ENCODE data around the gene CTBP2. TPM values are rescaled to one million over a fixed set of nuclear protein-coding genes. Genes with fewer than 3 reads are reported as not detected.

Gene CTBP2
- total and polyA plus RNA-seq, 10 of the 15 experiments (the other 5 are each of a cell fraction or from before 2014, with no cell fraction given) = 0.02 to 0.72 (median 0.06) TPM; not detected in 2

GRCh38 chr10:124989526-124989925 lies 170.8 kb downstream of the CTBP2 start (continued):
- no peak for TF ChIP-seq ETV6 (conservative IDR thresholded peaks at IDR 0.05 in 1 of 2, IDR thresholded peaks at IDR 0.05 in 1 of 2; ENCODE audit: borderline replicate concordance in 1 of 2, low read depth in 1 of 2)
- TF ChIP-seq ZZZ3 (IDR thresholded peaks at IDR 0.05; ENCODE audit: control insufficient read depth, insufficient read length, low read depth) = no peak
- no peak for TF ChIP-seq E4F1 (IDR thresholded peaks at IDR 0.05; ENCODE audit: borderline replicate concordance, partially characterized antibody)
- TF ChIP-seq MYB (IDR thresholded peaks at IDR 0.05; ENCODE audit: borderline replicate concordance, low read depth, low read length) = no peak
- no peak for TF ChIP-seq POLR2A (IDR thresholded peaks at IDR 0.05; ENCODE audit: low read depth, low read length)
- TF ChIP-seq PBX3 (IDR thresholded peaks at IDR 0.05; ENCODE audit: insufficient replicate concordance, low read depth, low read length) = no peak
- no peak for TF ChIP-seq TARDBP (IDR thresholded peaks at IDR 0.05; ENCODE audit: borderline replicate concordance)
- TF ChIP-seq ZNF217 (IDR thresholded peaks at IDR 0.05) = no peak
- no peak for TF ChIP-seq ZNF592 (IDR thresholded peaks at IDR 0.05)
- TF ChIP-seq SMARCA5 (IDR thresholded peaks at IDR 0.05) = no peak

Measured in GM12878 (cell line).